IMR-90 (cell line): ENCODE measurements around the gene TRA2A. TPM values are rescaled to one million over a fixed set of nuclear protein-coding genes. Genes with fewer than 3 reads are reported as not detected.

Experiments used
- ATAC-seq: fragments of 200-7000 bp; cut with Tn5 transposase; 2 replicates; pipeline ENCODE4 v1.9.1; 2020; ENCODE audit warnings: low read depth, mild to moderate bottlenecking, moderate library complexity
- BruUV-seq: library from RNA; stranded (reverse); fragments of 400-500 nt; replicated peaks from 2 replicates; lab custom pipeline; 2021; lab: Mats Ljungman, UMichigan
- CTCF ChIA-PET: fragments of 300-600 bp; formaldehyde crosslinking; extraction: SDS; loops from one replicate; lab custom pipeline; 2021; ENCODE audit warnings: antibody characterized with exemption; lab: Yijun Ruan, JAX
- POLR2A ChIA-PET: fragments of 300-600 bp; sonication (Branson Sonifier 250); formaldehyde crosslinking; loops from one replicate; lab custom pipeline; 2022; ENCODE audit warnings: antibody characterized with exemption; ENCODE audit not compliant: unreplicated experiment; lab: Charles Lee
- DNase-seq: peaks from one replicate; pipeline ENCODE4 v3.0.0; 2013
- H2AFZ ChIP-seq: replicated peaks from 2 replicates; pipeline ENCODE3; 2013; ENCODE audit warnings: low read length, mild to moderate bottlenecking; ENCODE audit not compliant: poor library complexity
- H2AK5ac ChIP-seq: 2 replicates; pipeline ENCODE4 v1.6.1; 2013; ENCODE audit warnings: low read depth, low read length, inconsistent platforms
- H2AK9ac ChIP-seq: replicated peaks from 2 replicates; pipeline ENCODE3; 2013; ENCODE audit warnings: mild to moderate bottlenecking, low read depth, low read length, moderate library complexity; ENCODE audit not compliant: poor library complexity
- H2BK120ac ChIP-seq: 2 replicates; pipeline ENCODE4 v1.6.1; 2013; ENCODE audit warnings: low read depth, low read length, inconsistent platforms
- H2BK15ac ChIP-seq: 3 replicates; pipeline ENCODE4 v1.6.1; 2013; ENCODE audit warnings: low read depth, low read length, inconsistent platforms
- H2BK20ac ChIP-seq: 2 replicates; pipeline ENCODE4 v1.6.1; 2013; ENCODE audit warnings: low read depth, mild to moderate bottlenecking, inconsistent platforms, low read length, moderate library complexity
- H2BK5ac ChIP-seq: 2 replicates; pipeline ENCODE4 v1.6.1; 2013; ENCODE audit warnings: mild to moderate bottlenecking, low read depth, low read length, inconsistent platforms; ENCODE audit not compliant: poor library complexity, severe bottlenecking
- H3K14ac ChIP-seq: replicated peaks from 2 replicates; pipeline ENCODE4 v1.6.1; 2013; ENCODE audit warnings: low read depth, low read length, inconsistent platforms
- H3K18ac ChIP-seq: 2 replicates; pipeline ENCODE4 v1.6.1; 2013; ENCODE audit warnings: low read depth, low read length, control low read depth
- H3K23ac ChIP-seq: 2 replicates; pipeline ENCODE4 v1.6.1; 2013; ENCODE audit warnings: low read depth, low read length, inconsistent platforms
- H3K27ac ChIP-seq: 2 replicates; pipeline ENCODE4 v1.5.1; 2013; ENCODE audit warnings: mild to moderate bottlenecking, control low read depth, low read length; ENCODE audit not compliant: insufficient read depth
- H3K27me3 ChIP-seq: 2 replicates; pipeline ENCODE4 v1.6.1; 2013; ENCODE audit warnings: low read length; ENCODE audit not compliant: control insufficient read depth, insufficient read depth
- H3K36me3 ChIP-seq: 2 replicates; pipeline ENCODE4 v1.6.1; 2013; ENCODE audit warnings: low read length, mixed read lengths; ENCODE audit not compliant: control insufficient read depth, insufficient read depth
- H3K4ac ChIP-seq: 2 replicates; pipeline ENCODE4 v1.6.1; 2013; ENCODE audit warnings: low read depth, low read length, inconsistent platforms
- H3K4me1 ChIP-seq: 2 replicates; pipeline ENCODE4 v1.6.1; 2013; ENCODE audit warnings: low read length, mixed read lengths; ENCODE audit not compliant: control insufficient read depth, insufficient read depth
- H3K4me2 ChIP-seq: 2 replicates; pipeline ENCODE4 v1.6.1; 2013; ENCODE audit warnings: low read depth, mild to moderate bottlenecking, control low read depth, low read length, moderate library complexity
- H3K4me3 ChIP-seq: 2 replicates; pipeline ENCODE4 v1.5.1; 2013; ENCODE audit warnings: low read depth, mild to moderate bottlenecking, control low read depth, low read length, moderate library complexity; ENCODE audit not compliant: insufficient read depth
- H3K56ac ChIP-seq: 2 replicates; pipeline ENCODE4 v1.6.1; 2013; ENCODE audit warnings: low read length, inconsistent platforms; ENCODE audit not compliant: insufficient read depth; ENCODE audit errors: extremely low read depth
- H3K79me1 ChIP-seq, 2 experiments: 2 replicates each; pipeline ENCODE4 v1.6.1; 2013; ENCODE audit warnings: low read length in 2 of 2, inconsistent platforms in 1 of 2, low read depth in 1 of 2
- H3K9ac ChIP-seq: 2 replicates; pipeline ENCODE4 v1.6.1; 2013; ENCODE audit warnings: low read depth, low read length, control low read depth
- H3K9me1 ChIP-seq: 2 replicates; pipeline ENCODE4 v1.6.1; 2013; ENCODE audit warnings: low read length, inconsistent platforms; ENCODE audit not compliant: insufficient read depth
- H3K9me3 ChIP-seq: 2 replicates; pipeline ENCODE4 v1.6.1; 2013; ENCODE audit warnings: low read length; ENCODE audit not compliant: control insufficient read depth, insufficient read depth
- H4K20me1 ChIP-seq: 2 replicates; pipeline ENCODE4 v1.6.1; 2013; ENCODE audit warnings: low read length, inconsistent platforms; ENCODE audit not compliant: insufficient read depth
- H4K5ac ChIP-seq: 2 replicates; pipeline ENCODE4 v1.6.1; 2013; ENCODE audit warnings: mild to moderate bottlenecking, low read depth, low read length, control low read depth
- H4K8ac ChIP-seq, 2 experiments: 2 replicates each; pipeline ENCODE4 v1.6.1; 2013; ENCODE audit warnings: low read depth in 2 of 2, low read length in 2 of 2, control low read depth in 1 of 2, inconsistent platforms in 1 of 2
- H4K91ac ChIP-seq: 2 replicates; pipeline ENCODE4 v1.6.1; 2013; ENCODE audit warnings: low read depth, low read length, inconsistent platforms; ENCODE audit not compliant: insufficient read depth
- CTCF ChIP-seq: conservative IDR thresholded peaks from 2 replicates; pipeline ENCODE4 v1.5.1; 2012; ENCODE audit warnings: mild to moderate bottlenecking, low read depth, low read length, improper control_type of control experiment
- POLR2A ChIP-seq: IDR thresholded peaks from 2 replicates; pipeline ENCODE4 v1.6.1; 2012; ENCODE audit warnings: mild to moderate bottlenecking, low read depth, low read length
- RCOR1 ChIP-seq: IDR thresholded peaks from 2 replicates; pipeline ENCODE4 v1.6.1; 2012; ENCODE audit warnings: mild to moderate bottlenecking, low read length, improper control_type of control experiment; ENCODE audit not compliant: insufficient replicate concordance
- SMC3 ChIP-seq: fragments of 150-350 bp; IDR thresholded peaks from 2 replicates; pipeline ENCODE4 v1.6.1; 2016; ENCODE audit warnings: low read depth, mild to moderate bottlenecking, antibody characterized with exemption, low read length, moderate library complexity
- USF2 ChIP-seq: fragments of 150-350 bp; IDR thresholded peaks from 2 replicates; pipeline ENCODE4 v1.6.1; 2017; ENCODE audit warnings: mild to moderate bottlenecking, antibody characterized with exemption, low read length, low read depth
- WGBS, 2 experiments: methylation state at CpG; one replicate each; pipeline versions ENCODE4 v1.1.5 to v1.1.7; 2013; ENCODE audit warnings: missing lambda C conversion rate in 2 of 2; ENCODE audit not compliant: insufficient read length in 1 of 2; ENCODE audit errors: extremely low coverage in 2 of 2; 5-methylcytosine and 5-hydroxymethylcytosine counted together
- dilution Hi-C: fragments of 300-500 bp; cut with HindIII; formaldehyde crosslinking; loops from one replicate; pipeline ENCODE4 v1.14.3; 2018; ENCODE audit warnings: low sequenced_read_pairs; ENCODE audit not compliant: unreplicated experiment
- in situ Hi-C: fragments of 300-500 bp; cut with MboI; formaldehyde crosslinking; loops from 3 replicates; pipeline ENCODE4 v1.14.3; 2019; ENCODE audit warnings: low sequenced_read_pairs, inconsistent platforms, mixed read lengths
- intact Hi-C: fragments of 100-400 bp; cut with micrococcal nuclease; formaldehyde crosslinking; loops from 2 replicates; pipeline ENCODE4 v1.10.0; 2022
- polyA plus RNA-seq, 3 experiments: library from polyadenylated mRNA; depleted of rRNA; stranded (reverse); fragments of >200 nt; gene quantifications; 2 replicates each; pipeline ENCODE4 v1.2.3, GENCODE V29; 2012; ENCODE audit warnings: low replicate concordance in 1 of 3
- total RNA-seq: library from RNA; depleted of rRNA; stranded (reverse); fragments of >200 nt; gene quantifications from 2 replicates; pipeline ENCODE4 v1.2.3, GENCODE V29; 2012

Gene TRA2A
- total and polyA plus RNA-seq, 2 of the 4 experiments (the other 2 are of a cell fraction) = 44.3 to 77.3 TPM

- Histone ChIP-seq H3K79me1 (peaks cover 4 to 18% of the 10 kb centered on the region in 2 experiments; a peak in 3 of 4 replicates), H2AK9ac (no peak overlapping the region), H3K4ac (no peak overlapping the region), H3K18ac (no peak overlapping the region), H2BK20ac (no peak overlapping the region), H3K9ac (no peak overlapping the region), H3K14ac (no peak overlapping the region), H2BK5ac (no peak overlapping the region), H4K5ac (no peak overlapping the region), H2BK120ac (no peak overlapping the region), H3K23ac (0 out of 2 replicates have a peak overlapping the region, but pooled peaks have one; percentile 20), H3K27me3 (no peaks in the 10 kb centered on the region), H3K9me1 (no peaks in the 10 kb centered on the region), H3K4me3 (no peak overlapping the region), H3K4me1 (peaks cover 3% of the 10 kb centered on the region), H3K56ac (no peak overlapping the region), H3K9me3 (no peaks in the 10 kb centered on the region), H3K27ac (no peak overlapping the region), H2BK15ac (no peak overlapping the region), H3K4me2 (no peak overlapping the region), H4K20me1 (peaks cover 91% of the 10 kb centered on the region), H2AK5ac (no peak overlapping the region), H3K36me3 (peaks cover 24% of the 10 kb centered on the region), H4K91ac (no peak overlapping the region), H2AFZ (no peak overlapping the region), H4K8ac (no peak overlapping the region)
- in situ Hi-C loops = no loop called here
- DNase-seq (no peak), ATAC-seq (no peak)
- dilution Hi-C loops = no loop called here
- no CpG with 5 or more reads among the region's 2 CpGs for WGBS, 2 experiments
- intact Hi-C loops = no loop called here
- ChIA-PET CTCF (interaction anchor here (0.5 to 1.8 kb wide), 4 partner anchors 19 to 332 kb away, joined by 3 to 6 read pairs (median 3); no protein-coding TSS in a partner anchor), POLR2A (interaction anchor here (0.6 kb wide), 1 partner anchor 15 kb away, joined by 3 read pairs; no protein-coding TSS in a partner anchor)
- no peak for TF ChIP-seq CTCF
- TF ChIP-seq SMC3 = no peak
- TF ChIP-seq RCOR1 = no peak
- no peak for TF ChIP-seq USF2
- TF ChIP-seq POLR2A = no peak
- no TSS peak for BruUV-seq
Observed at GRCh38 chr7:23523486-23524075, 8.2 kb downstream of the TRA2A start.
